ENCODE results near the gene EPB41L2. TPM values are rescaled to one million over a fixed set of nuclear protein-coding genes. Genes with fewer than 3 reads are reported as not detected.
A peak's percentile ranks its signal among the peaks of the same experiment; 100 is the strongest.

Gene EPB41L2
- total RNA-seq, 1 experiment from 2014 or later, result 106 TPM

- TF ChIP-seq E2F5 (CRISPR knock-in tag; IDR thresholded peaks at IDR 0.05) (no peak), FOXJ3 (CRISPR knock-in tag; IDR thresholded peaks at IDR 0.05; ENCODE audit: borderline replicate concordance) (no peak), HMGA2 (CRISPR knock-in tag; IDR thresholded peaks at IDR 0.05) (no peak)
- TF ChIP-seq, protein P1, sequence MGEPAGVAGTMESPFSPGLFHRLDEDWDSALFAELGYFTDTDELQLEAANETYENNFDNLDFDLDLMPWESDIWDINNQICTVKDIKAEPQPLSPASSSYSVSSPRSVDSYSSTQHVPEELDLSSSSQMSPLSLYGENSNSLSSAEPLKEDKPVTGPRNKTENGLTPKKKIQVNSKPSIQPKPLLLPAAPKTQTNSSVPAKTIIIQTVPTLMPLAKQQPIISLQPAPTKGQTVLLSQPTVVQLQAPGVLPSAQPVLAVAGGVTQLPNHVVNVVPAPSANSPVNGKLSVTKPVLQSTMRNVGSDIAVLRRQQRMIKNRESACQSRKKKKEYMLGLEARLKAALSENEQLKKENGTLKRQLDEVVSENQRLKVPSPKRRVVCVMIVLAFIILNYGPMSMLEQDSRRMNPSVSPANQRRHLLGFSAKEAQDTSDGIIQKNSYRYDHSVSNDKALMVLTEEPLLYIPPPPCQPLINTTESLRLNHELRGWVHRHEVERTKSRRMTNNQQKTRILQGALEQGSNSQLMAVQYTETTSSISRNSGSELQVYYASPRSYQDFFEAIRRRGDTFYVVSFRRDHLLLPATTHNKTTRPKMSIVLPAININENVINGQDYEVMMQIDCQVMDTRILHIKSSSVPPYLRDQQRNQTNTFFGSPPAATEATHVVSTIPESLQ (CRISPR knock-in tag; IDR thresholded peaks at IDR 0.05), result no peak
These were observed 236.4 kb downstream of the EPB41L2 start (continued) for GRCh38 chr6:130826442-130827246.

- peaks cover 19% of the 10 kb centered on the region for H3K4me1 Mint-ChIP-seq
- H3K27me3 Mint-ChIP-seq (ENCODE audit: low read depth), result no peaks in the 10 kb centered on the region
- TF ChIP-seq GABPB1 (CRISPR knock-in tag; IDR thresholded peaks at IDR 0.05) (peak; percentile 30; the same call in 1 of the 2 replicates), NR1H2 (CRISPR knock-in tag; IDR thresholded peaks at IDR 0.05) (no peak), SMAD4 (CRISPR knock-in tag; IDR thresholded peaks at IDR 0.05) (no peak)
- TF ChIP-seq, protein P2, sequence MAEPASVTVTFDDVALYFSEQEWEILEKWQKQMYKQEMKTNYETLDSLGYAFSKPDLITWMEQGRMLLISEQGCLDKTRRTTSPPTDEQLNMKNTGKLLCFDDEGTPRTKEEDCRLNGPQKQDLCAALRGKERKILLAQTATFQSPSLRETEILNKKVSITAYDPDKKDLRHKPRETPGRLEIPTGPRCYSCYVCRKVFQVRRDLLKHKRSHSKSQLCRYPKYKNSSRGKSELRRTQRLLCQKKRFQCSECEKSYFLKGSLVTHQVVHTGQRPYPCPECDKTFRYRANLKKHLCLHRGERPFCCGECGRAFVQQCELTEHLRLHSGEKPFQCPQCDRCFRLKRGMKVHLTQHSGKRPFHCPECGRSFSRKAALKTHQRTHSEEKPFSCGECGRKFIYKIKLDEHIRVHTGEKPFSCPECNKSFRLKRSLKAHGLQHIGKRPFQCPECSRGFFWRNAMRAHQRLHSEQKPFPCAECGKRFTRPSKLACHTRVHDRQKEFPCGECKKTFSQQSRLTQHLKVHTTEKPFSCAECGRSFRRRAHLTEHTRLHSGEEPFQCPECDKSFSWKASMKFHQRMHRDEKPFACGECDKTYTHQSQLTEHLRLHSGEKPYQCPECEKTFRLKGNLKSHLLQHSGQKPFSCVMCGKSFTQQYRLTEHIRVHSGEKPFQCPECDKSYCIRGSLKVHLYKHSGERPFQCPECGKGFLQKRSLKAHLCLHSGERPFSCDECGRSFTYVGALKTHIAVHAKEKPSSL (CRISPR knock-in tag; conservative IDR thresholded peaks at IDR 0.05), result no peak
- TF ChIP-seq, protein P3, sequence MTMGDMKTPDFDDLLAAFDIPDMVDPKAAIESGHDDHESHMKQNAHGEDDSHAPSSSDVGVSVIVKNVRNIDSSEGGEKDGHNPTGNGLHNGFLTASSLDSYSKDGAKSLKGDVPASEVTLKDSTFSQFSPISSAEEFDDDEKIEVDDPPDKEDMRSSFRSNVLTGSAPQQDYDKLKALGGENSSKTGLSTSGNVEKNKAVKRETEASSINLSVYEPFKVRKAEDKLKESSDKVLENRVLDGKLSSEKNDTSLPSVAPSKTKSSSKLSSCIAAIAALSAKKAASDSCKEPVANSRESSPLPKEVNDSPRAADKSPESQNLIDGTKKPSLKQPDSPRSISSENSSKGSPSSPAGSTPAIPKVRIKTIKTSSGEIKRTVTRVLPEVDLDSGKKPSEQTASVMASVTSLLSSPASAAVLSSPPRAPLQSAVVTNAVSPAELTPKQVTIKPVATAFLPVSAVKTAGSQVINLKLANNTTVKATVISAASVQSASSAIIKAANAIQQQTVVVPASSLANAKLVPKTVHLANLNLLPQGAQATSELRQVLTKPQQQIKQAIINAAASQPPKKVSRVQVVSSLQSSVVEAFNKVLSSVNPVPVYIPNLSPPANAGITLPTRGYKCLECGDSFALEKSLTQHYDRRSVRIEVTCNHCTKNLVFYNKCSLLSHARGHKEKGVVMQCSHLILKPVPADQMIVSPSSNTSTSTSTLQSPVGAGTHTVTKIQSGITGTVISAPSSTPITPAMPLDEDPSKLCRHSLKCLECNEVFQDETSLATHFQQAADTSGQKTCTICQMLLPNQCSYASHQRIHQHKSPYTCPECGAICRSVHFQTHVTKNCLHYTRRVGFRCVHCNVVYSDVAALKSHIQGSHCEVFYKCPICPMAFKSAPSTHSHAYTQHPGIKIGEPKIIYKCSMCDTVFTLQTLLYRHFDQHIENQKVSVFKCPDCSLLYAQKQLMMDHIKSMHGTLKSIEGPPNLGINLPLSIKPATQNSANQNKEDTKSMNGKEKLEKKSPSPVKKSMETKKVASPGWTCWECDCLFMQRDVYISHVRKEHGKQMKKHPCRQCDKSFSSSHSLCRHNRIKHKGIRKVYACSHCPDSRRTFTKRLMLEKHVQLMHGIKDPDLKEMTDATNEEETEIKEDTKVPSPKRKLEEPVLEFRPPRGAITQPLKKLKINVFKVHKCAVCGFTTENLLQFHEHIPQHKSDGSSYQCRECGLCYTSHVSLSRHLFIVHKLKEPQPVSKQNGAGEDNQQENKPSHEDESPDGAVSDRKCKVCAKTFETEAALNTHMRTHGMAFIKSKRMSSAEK (CRISPR knock-in tag; IDR thresholded peaks at IDR 0.05; ENCODE audit: borderline replicate concordance), result no peak
- POLR2A ChIA-PET, result no interaction called here
- CTCF ChIA-PET, result no interaction called here
- H3K9me3 Mint-ChIP-seq, result peaks cover 13% of the 10 kb centered on the region
- H3K27ac Mint-ChIP-seq, result no peak overlapping the region; the same call in 1 of the 2 replicates
- DNase-seq (ENCODE audit: low spot score) (peak; percentile 46), ATAC-seq (peak; percentile 96)
- H3K36me3 Mint-ChIP-seq, result no peaks in the 10 kb centered on the region
- no peak overlapping the region for H3K4me3 Mint-ChIP-seq
These were observed 237.1 kb downstream of the EPB41L2 start for GRCh38 chr6:130825772-130826441.

- ChIA-PET CTCF (no interaction called here), POLR2A (no interaction called here)
- Mint-ChIP-seq H3K4me1 (peaks cover 19% of the 10 kb centered on the region), H3K27ac (peak overlapping the region; percentile 43), H3K4me3 (no peak overlapping the region), H3K9me3 (peaks cover 18% of the 10 kb centered on the region), H3K27me3 (ENCODE audit: low read depth) (no peaks in the 10 kb centered on the region), H3K36me3 (no peaks in the 10 kb centered on the region)
- TF ChIP-seq TEAD4 (CRISPR knock-in tag; IDR thresholded peaks at IDR 0.05) (no peak), GTF2I (CRISPR knock-in tag; conservative IDR thresholded peaks at IDR 0.05) (no peak), SOX15 (CRISPR knock-in tag; IDR thresholded peaks at IDR 0.05) (no peak), OVOL2 (CRISPR knock-in tag; IDR thresholded peaks at IDR 0.05; ENCODE audit: borderline replicate concordance) (no peak), EMX1 (CRISPR knock-in tag; IDR thresholded peaks at IDR 0.05) (no peak), SMAD4 (CRISPR knock-in tag; IDR thresholded peaks at IDR 0.05) (no peak)
- TF ChIP-seq, protein P4, sequence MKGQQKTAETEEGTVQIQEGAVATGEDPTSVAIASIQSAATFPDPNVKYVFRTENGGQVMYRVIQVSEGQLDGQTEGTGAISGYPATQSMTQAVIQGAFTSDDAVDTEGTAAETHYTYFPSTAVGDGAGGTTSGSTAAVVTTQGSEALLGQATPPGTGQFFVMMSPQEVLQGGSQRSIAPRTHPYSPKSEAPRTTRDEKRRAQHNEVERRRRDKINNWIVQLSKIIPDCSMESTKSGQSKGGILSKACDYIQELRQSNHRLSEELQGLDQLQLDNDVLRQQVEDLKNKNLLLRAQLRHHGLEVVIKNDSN (CRISPR knock-in tag; IDR thresholded peaks at IDR 0.05), result no peak
- ATAC-seq, result no peak
- DNase-seq (ENCODE audit: low spot score), result no peak
These were observed 237.9 kb downstream of the EPB41L2 start for GRCh38 chr6:130824978-130825694.
